Liver (tissue), 3 donors: ENCODE data around the gene PHKG2.

Experiments used
- CTCF ChIP-seq: fragments of 150-350 bp; IDR thresholded peaks from 2 replicates; pipeline ENCODE4 v1.5.1; 2017; ENCODE audit warnings: improper control_type of control experiment, low read depth, low read length; ENCODE audit not compliant: missing input control
- EGR1 ChIP-seq, 2 donors: IDR thresholded peaks; 2 replicates each; pipeline ENCODE4 v1.6.1; 2016 to 2018; ENCODE audit warnings: antibody characterized with exemption in 2 of 2, low read depth in 2 of 2
- JUND ChIP-seq, 2 donors: IDR thresholded peaks; 2 replicates each; pipeline ENCODE4 v1.6.1; 2016; ENCODE audit warnings: antibody characterized with exemption in 2 of 2
- MAX ChIP-seq: IDR thresholded peaks from 2 replicates; pipeline ENCODE4 v1.6.1; 2016; ENCODE audit warnings: antibody characterized with exemption
- NR2F2 ChIP-seq: IDR thresholded peaks from 2 replicates; pipeline ENCODE4 v1.6.1; 2016; ENCODE audit warnings: antibody characterized with exemption
- RAD21 ChIP-seq, 2 donors: IDR thresholded peaks; 2 replicates each; pipeline ENCODE4 v1.6.1; 2016; ENCODE audit warnings: antibody characterized with exemption in 2 of 2, mild to moderate bottlenecking in 2 of 2
- REST ChIP-seq: IDR thresholded peaks from 2 replicates; pipeline ENCODE4 v1.6.1; 2016; ENCODE audit warnings: antibody characterized with exemption, mild to moderate bottlenecking
- RXRA ChIP-seq, 2 donors: IDR thresholded peaks; 2 replicates each; pipeline ENCODE4 v1.6.1; 2017 to 2018; ENCODE audit warnings: antibody characterized with exemption in 2 of 2, mild to moderate bottlenecking in 1 of 2
- SP1 ChIP-seq: IDR thresholded peaks from 2 replicates; pipeline ENCODE4 v1.6.1; 2018; ENCODE audit warnings: antibody characterized with exemption, mild to moderate bottlenecking
- TAF1 ChIP-seq: conservative IDR thresholded peaks from 2 replicates; pipeline ENCODE4 v1.6.1; 2016; ENCODE audit warnings: antibody characterized with exemption, mild to moderate bottlenecking
- YY1 ChIP-seq: IDR thresholded peaks from 2 replicates; pipeline ENCODE4 v1.6.1; 2016; ENCODE audit warnings: antibody characterized with exemption, mild to moderate bottlenecking
- donor health status: healthy.
- donor health status: healthy.

- TF ChIP-seq RXRA (IDR thresholded peaks at IDR 0.05) (no peak), CTCF (no peak), SP1 (no peak), MAX (no peak), NR2F2 (no peak), RAD21 (IDR thresholded peaks at IDR 0.05) (no peak), YY1 (no peak), EGR1 (IDR thresholded peaks at IDR 0.05; ENCODE audit: low read depth in 2 of 2) (no peak), JUND (IDR thresholded peaks at IDR 0.05) (no peak), REST (no peak), TAF1 (no peak)
Observed at GRCh38 chr16:30779596-30779995, 31.4 kb downstream of the PHKG2 start.
